GM19240 (cell line): ENCODE data around the gene TMEM185B.

Source experiments
- DNase-seq: peaks from one replicate; pipeline ENCODE4 v3.0.0; 2011; ENCODE audit warnings: low spot score; ENCODE audit not compliant: insufficient read length

The TMEM185B gene

GRCh38 chr2:120231974-120232635 is 8.9 kb upstream of the TMEM185B start:
- peak; percentile 85 for DNase-seq

GRCh38 chr2:120231564-120231973 is 8.4 kb upstream of the TMEM185B start:
- DNase-seq, result no peak

- no peak for DNase-seq
Observed at GRCh38 chr2:120230515-120231471, 7.6 kb upstream of the TMEM185B start.

- DNase-seq, result no peak
Observed at GRCh38 chr2:120229341-120229740, 6.1 kb upstream of the TMEM185B start.

- no peak for DNase-seq
Observed at GRCh38 chr2:120228503-120228902, 5.3 kb upstream of the TMEM185B start.

GRCh38 chr2:120227111-120227991 is 4.2 kb upstream of the TMEM185B start:
- DNase-seq, result no peak

- DNase-seq, result no peak
Observed at GRCh38 chr2:120226316-120226715, 3.1 kb upstream of the TMEM185B start.

- no peak for DNase-seq
Observed at GRCh38 chr2:120225549-120226065, 2.4 kb upstream of the TMEM185B start.

- DNase-seq, result no peak
Observed at GRCh38 chr2:120224735-120225548, 1.7 kb upstream of the TMEM185B start.

- no peak for DNase-seq
Observed at GRCh38 chr2:120224256-120224655, 1.1 kb upstream of the TMEM185B start.

- no peak for DNase-seq
Observed at GRCh38 chr2:120222186-120223033, 790 bp downstream of the TMEM185B start.

GRCh38 chr2:120221616-120222015 is 1.6 kb downstream of the TMEM185B start:
- no peak for DNase-seq

- DNase-seq, result no peak
Observed at GRCh38 chr2:120220756-120221155, 2.4 kb downstream of the TMEM185B start.

- DNase-seq, result no peak
Observed at GRCh38 chr2:120219766-120220165, 3.4 kb downstream of the TMEM185B start.

GRCh38 chr2:120219291-120219690 is 3.9 kb downstream of the TMEM185B start:
- DNase-seq, result no peak

- DNase-seq, result no peak
Observed at GRCh38 chr2:120218181-120218580, 5.0 kb downstream of the TMEM185B start.

GRCh38 chr2:120210270-120210693 is 12.9 kb downstream of the TMEM185B start:
- DNase-seq, result no peak

- no peak for DNase-seq
Observed at GRCh38 chr2:120209427-120210269, 13.6 kb downstream of the TMEM185B start.
